CD14-positive monocyte (primary cell): ENCODE measurements around the gene ZNF417. TPM values are rescaled to one million over a fixed set of nuclear protein-coding genes. Genes with fewer than 3 reads are reported as not detected.

Experiments used
- DNase-seq, 3 donors: peaks; one replicate each; pipeline ENCODE4 v3.0.0-alpha.2; 2011 to 2022
- H2AFZ ChIP-seq: 2 replicates; pipeline ENCODE4 v1.6.0; 2012; ENCODE audit warnings: mild to moderate bottlenecking, low read depth, low read length, inconsistent platforms; ENCODE audit not compliant: insufficient read depth, poor library complexity, severe bottlenecking
- H3K27ac ChIP-seq, 2 donors: 1 replicate in 1 of 2; 2 replicates in 1 of 2; pipeline ENCODE4 v1.5.1; 2012 to 2013; ENCODE audit warnings: low read length in 2 of 2, control low read depth in 1 of 2, inconsistent platforms in 1 of 2, low read depth in 1 of 2, mild to moderate bottlenecking in 1 of 2
- H3K27me3 ChIP-seq, 2 donors: one replicate each; pipeline versions ENCODE4 v1.6.0 to v1.6.1; 2011 to 2013; ENCODE audit warnings: low read length in 2 of 2; ENCODE audit not compliant: control insufficient read depth in 2 of 2, insufficient read depth in 2 of 2
- H3K36me3 ChIP-seq, 2 donors: replicated peaks in 1 of 2; 1 replicate in 1 of 2; 2 replicates in 1 of 2; pipeline versions ENCODE4 v1.5.1 to v1.6.1; 2012 to 2013; ENCODE audit warnings: low read length in 2 of 2, control low read depth in 1 of 2, inconsistent platforms in 1 of 2, mild to moderate bottlenecking in 1 of 2; ENCODE audit not compliant: insufficient read depth in 2 of 2, control insufficient read depth in 1 of 2
- H3K4me1 ChIP-seq, 2 donors: 1 replicate in 1 of 2; 2 replicates in 1 of 2; pipeline versions ENCODE4 v1.5.1 to v1.6.1; 2012 to 2013; ENCODE audit warnings: low read length in 2 of 2, control low read depth in 1 of 2, inconsistent platforms in 1 of 2, mild to moderate bottlenecking in 1 of 2, moderate library complexity in 1 of 2; ENCODE audit not compliant: insufficient read depth in 2 of 2, control insufficient read depth in 1 of 2
- H3K4me2 ChIP-seq: replicated peaks from 2 replicates; pipeline ENCODE3; 2012; ENCODE audit warnings: low read length, moderate library complexity, mild to moderate bottlenecking; ENCODE audit not compliant: poor library complexity, severe bottlenecking; ENCODE audit errors: extremely low read depth
- H3K4me3 ChIP-seq, 3 experiments: fragments of 200-600 bp in 1 of 3; sonication (generic) in 1 of 3; replicated peaks in 1 of 3; 1 replicate in 2 of 3; 2 replicates in 1 of 3; pipeline ENCODE4 v1.5.1; 2011 to 2013; ENCODE audit warnings: low read length in 3 of 3, mild to moderate bottlenecking in 3 of 3, control low read depth in 2 of 3, low read depth in 2 of 3, inconsistent platforms in 1 of 3, moderate library complexity in 1 of 3
- H3K79me2 ChIP-seq: 2 replicates; pipeline ENCODE4 v1.6.0; 2012; ENCODE audit warnings: mild to moderate bottlenecking, control low read depth, inconsistent platforms, low read length, moderate library complexity; ENCODE audit not compliant: insufficient read depth
- H3K9ac ChIP-seq: 2 replicates; pipeline ENCODE4 v1.6.0; 2017; ENCODE audit warnings: low read length, mild to moderate bottlenecking; ENCODE audit not compliant: insufficient read depth, poor library complexity, severe bottlenecking
- H3K9me3 ChIP-seq, 2 donors: replicated peaks in 1 of 2; 1 replicate in 1 of 2; 2 replicates in 1 of 2; pipeline versions ENCODE4 v1.5.1 to v1.6.1; 2012 to 2013; ENCODE audit warnings: low read length in 2 of 2, control low read depth in 1 of 2; ENCODE audit not compliant: control insufficient read depth in 1 of 2, insufficient read depth in 1 of 2
- H4K20me1 ChIP-seq: 2 replicates; pipeline ENCODE4 v1.6.0; 2012; ENCODE audit warnings: mild to moderate bottlenecking, low read length, control low read depth, moderate library complexity; ENCODE audit not compliant: insufficient read depth
- H3K27ac Mint-ChIP-seq, 7 donors: one replicate each; pipeline ENCODE4 v1.8.0; 2020; ENCODE audit warnings: mild to moderate bottlenecking in 7 of 7, mixed read lengths in 7 of 7, moderate library complexity in 6 of 7, inconsistent platforms in 2 of 7
- H3K27me3 Mint-ChIP-seq, 3 donors: one replicate each; pipeline ENCODE4 v1.8.0; 2021 to 2022; ENCODE audit warnings: low read depth in 3 of 3, mild to moderate bottlenecking in 3 of 3, mixed read lengths in 3 of 3, moderate library complexity in 3 of 3, inconsistent platforms in 1 of 3
- H3K36me3 Mint-ChIP-seq, 2 donors: one replicate each; pipeline ENCODE4 v1.8.0; 2020; ENCODE audit warnings: mixed read lengths in 2 of 2, inconsistent platforms in 1 of 2, mild to moderate bottlenecking in 1 of 2
- H3K4me1 Mint-ChIP-seq: one replicate; pipeline ENCODE4 v1.8.0; 2020; ENCODE audit warnings: mild to moderate bottlenecking, mixed read lengths
- H3K4me3 Mint-ChIP-seq, 2 donors: one replicate each; pipeline ENCODE4 v1.8.0; 2020; ENCODE audit warnings: mild to moderate bottlenecking in 2 of 2, mixed read lengths in 2 of 2, moderate library complexity in 1 of 2
- H3K9me3 Mint-ChIP-seq, 7 donors: one replicate each; pipeline ENCODE4 v1.8.0; 2020 to 2022; ENCODE audit warnings: mixed read lengths in 7 of 7, mild to moderate bottlenecking in 6 of 7, moderate library complexity in 6 of 7, inconsistent platforms in 2 of 7
- CTCF ChIP-seq: fragments of 200-600 bp; IDR thresholded peaks from one replicate; pipeline ENCODE4 v1.8.0; 2022; ENCODE audit warnings: antibody characterized with exemption, mild to moderate bottlenecking
- WGBS: methylation state at CpG from one replicate; pipeline ENCODE4 v1.1.5; 2013; ENCODE audit warnings: missing lambda C conversion rate; ENCODE audit not compliant: insufficient coverage; 5-methylcytosine and 5-hydroxymethylcytosine counted together
- intact Hi-C, 2 donors: fragments of 100-400 bp; cut with micrococcal nuclease; formaldehyde crosslinking; loops; one replicate each; pipeline versions ENCODE4 v1.15.0 to v1.15.1; 2023
- polyA plus RNA-seq, 3 donors: library from polyadenylated mRNA; depleted of rRNA in 1 of 3; unstranded in 2 of 3; stranded (reverse) in 1 of 3; fragments of 300-500 nt in 2 of 3; fragments of >200 nt in 1 of 3; fragmentation: Illumina TruSeq in 2 of 3; gene quantifications; 1 replicate in 2 of 3; 2 replicates in 1 of 3; pipeline ENCODE4 v1.2.3, GENCODE V29; 2012 to 2021

The ZNF417 gene
- polyA plus RNA-seq, 3 donors: 0.39 to 6.8 (median 0.70) TPM

GRCh38 chr19:57961785-57962184, 45.4 kb upstream of the ZNF417 start:
- Histone ChIP-seq H3K27me3 (no peaks in the 10 kb centered on the region), H2AFZ (no peak overlapping the region), H3K79me2 (no peaks in the 10 kb centered on the region), H3K4me3 (no peak overlapping the region), H3K9me3 (peaks cover 83 to 92% of the 10 kb centered on the region in 2 donors), H3K9ac (no peak overlapping the region), H3K4me1 (no peaks in the 10 kb centered on the region), H3K4me2 (no peak overlapping the region), H3K27ac (no peak overlapping the region), H4K20me1 (no peaks in the 10 kb centered on the region), H3K36me3 (no peaks in the 10 kb centered on the region)
- Mint-ChIP-seq H3K27me3 (peaks cover 0 to 3% (median 2%) of the 10 kb centered on the region in 3 donors), H3K9me3 (peaks cover 31 to 94% (median 80%) of the 10 kb centered on the region in 7 donors), H3K27ac (peak overlapping the region in 1 of 7 donors; percentile 0), H3K4me1 (no peaks in the 10 kb centered on the region), H3K36me3 (no peaks in the 10 kb centered on the region), H3K4me3 (no peak overlapping the region)
- no peak for TF ChIP-seq CTCF
- no CpG with 5 or more reads among the region's 1 CpG for WGBS
- DNase-seq: no peak
- intact Hi-C loops: no loop called here

- Mint-ChIP-seq H3K27ac (no peak overlapping the region), H3K4me3 (no peak overlapping the region), H3K36me3 (no peaks in the 10 kb centered on the region), H3K9me3 (peaks cover 43 to 99% (median 92%) of the 10 kb centered on the region in 7 donors), H3K4me1 (no peaks in the 10 kb centered on the region), H3K27me3 (peaks cover 0 to 2% (median 1%) of the 10 kb centered on the region in 3 donors)
- Histone ChIP-seq H3K9ac (no peak overlapping the region), H3K36me3 (no peaks in the 10 kb centered on the region), H3K79me2 (no peaks in the 10 kb centered on the region), H3K4me2 (no peak overlapping the region), H3K9me3 (peaks cover 85 to 94% of the 10 kb centered on the region in 2 donors), H3K4me1 (no peaks in the 10 kb centered on the region), H4K20me1 (no peaks in the 10 kb centered on the region), H3K27ac (no peak overlapping the region), H3K27me3 (no peaks in the 10 kb centered on the region), H2AFZ (no peak overlapping the region), H3K4me3 (no peak overlapping the region)
- WGBS: 97% methylated on average over 3 of the region's 4 CpGs
- no peak for DNase-seq
- intact Hi-C loops: no loop called here
- no peak for TF ChIP-seq CTCF
These were observed 38.6 kb upstream of the ZNF417 start for GRCh38 chr19:57954996-57955395.
